ENCODE data around the gene SETBP1. TPM values are rescaled to one million over a fixed set of nuclear protein-coding genes. Genes with fewer than 3 reads are reported as not detected.

Gene SETBP1
- total RNA-seq, 1 experiment from 2014 or later: 14.0 TPM

DNA sequence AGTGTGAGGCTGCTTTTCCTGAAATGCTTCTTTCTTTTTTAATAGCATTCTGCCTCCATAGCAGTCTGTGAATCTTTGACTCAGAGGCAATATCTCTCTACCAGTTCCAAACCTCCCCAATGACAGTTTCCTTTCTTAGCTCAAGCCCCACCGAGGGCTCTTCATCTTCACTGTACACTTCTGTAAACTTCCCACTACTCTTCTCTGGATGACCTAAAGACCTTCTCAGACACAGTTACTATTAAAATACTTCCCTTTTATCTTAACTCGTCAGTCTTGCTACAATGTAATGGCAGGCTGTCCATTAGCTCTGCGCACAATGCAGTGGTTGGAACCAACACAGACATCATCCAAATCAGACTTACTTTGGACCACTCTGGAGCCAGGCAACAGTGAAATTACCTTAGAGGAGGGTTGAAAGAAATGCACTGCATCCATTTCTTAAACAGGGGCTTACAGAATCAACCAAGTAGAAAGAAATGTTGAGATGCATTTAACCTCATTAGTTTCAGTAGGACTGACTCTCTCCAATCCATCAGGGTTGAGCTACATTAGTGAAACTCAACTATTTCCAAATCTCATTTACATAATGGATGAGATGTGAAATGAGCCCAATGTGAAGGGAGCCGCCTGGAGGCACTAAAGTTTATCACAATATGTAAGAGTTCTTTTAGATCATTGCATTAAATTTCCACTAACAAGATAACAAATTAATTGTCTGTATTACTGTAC lies 343.8 kb downstream of the SETBP1 start:
- BruUV-seq (replicated peaks): no TSS peak
- POLR2A ChIA-PET (ENCODE audit: low non-redundant PET): no interaction called here
- intact Hi-C loops (cut with micrococcal nuclease; ENCODE audit: unreplicated experiment): loop anchor here (5.0 kb wide), 1 partner anchor 342 kb away; the partner anchor contains the start of gene SETBP1

DNA sequence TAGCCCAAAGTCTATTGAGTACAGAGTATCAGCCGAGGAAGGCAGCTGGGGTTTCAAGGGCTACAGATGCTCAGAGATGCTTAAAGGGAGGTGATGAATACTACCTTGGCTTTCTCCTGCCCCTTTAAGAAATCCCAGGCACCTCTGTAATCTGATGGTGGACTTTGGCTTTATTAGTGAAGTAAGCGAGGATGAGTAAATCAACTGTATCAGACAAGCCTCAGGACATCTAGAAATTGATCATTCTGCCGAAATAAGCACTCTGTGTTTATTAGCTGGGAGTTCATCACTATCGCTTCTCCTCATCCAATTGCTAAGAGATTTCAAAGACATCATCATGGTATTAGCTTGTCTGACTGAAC lies 344.4 kb downstream of the SETBP1 start:
- no TSS peak for BruUV-seq (replicated peaks)
- POLR2A ChIA-PET (ENCODE audit: low non-redundant PET): no interaction called here

More for the DNA sequence above, 343.8 kb downstream of the SETBP1 start:
- Histone ChIP-seq H3K4me1 (ENCODE audit: insufficient read depth, low read length, poor library complexity, severe bottlenecking) (no peaks in the 10 kb centered on the region), H3K36me3 (ENCODE audit: insufficient read depth, low read length, poor library complexity, severe bottlenecking) (no peaks in the 10 kb centered on the region), H3K4me3 (ENCODE audit: low read depth, low read length, poor library complexity, severe bottlenecking) (no peak overlapping the region), H3K9me3 (ENCODE audit: low read depth, low read length, poor library complexity, severe bottlenecking) (no peaks in the 10 kb centered on the region), H3K27ac (ENCODE audit: low read depth, low read length, poor library complexity, severe bottlenecking) (no peak overlapping the region), H3K27me3 (replicated peaks; ENCODE audit: insufficient read depth, low read depth, low read length, poor library complexity) (no peaks in the 10 kb centered on the region)
- peak; percentile 14 for DNase-seq (ENCODE audit: low spot score)
- TF ChIP-seq, protein P1, sequence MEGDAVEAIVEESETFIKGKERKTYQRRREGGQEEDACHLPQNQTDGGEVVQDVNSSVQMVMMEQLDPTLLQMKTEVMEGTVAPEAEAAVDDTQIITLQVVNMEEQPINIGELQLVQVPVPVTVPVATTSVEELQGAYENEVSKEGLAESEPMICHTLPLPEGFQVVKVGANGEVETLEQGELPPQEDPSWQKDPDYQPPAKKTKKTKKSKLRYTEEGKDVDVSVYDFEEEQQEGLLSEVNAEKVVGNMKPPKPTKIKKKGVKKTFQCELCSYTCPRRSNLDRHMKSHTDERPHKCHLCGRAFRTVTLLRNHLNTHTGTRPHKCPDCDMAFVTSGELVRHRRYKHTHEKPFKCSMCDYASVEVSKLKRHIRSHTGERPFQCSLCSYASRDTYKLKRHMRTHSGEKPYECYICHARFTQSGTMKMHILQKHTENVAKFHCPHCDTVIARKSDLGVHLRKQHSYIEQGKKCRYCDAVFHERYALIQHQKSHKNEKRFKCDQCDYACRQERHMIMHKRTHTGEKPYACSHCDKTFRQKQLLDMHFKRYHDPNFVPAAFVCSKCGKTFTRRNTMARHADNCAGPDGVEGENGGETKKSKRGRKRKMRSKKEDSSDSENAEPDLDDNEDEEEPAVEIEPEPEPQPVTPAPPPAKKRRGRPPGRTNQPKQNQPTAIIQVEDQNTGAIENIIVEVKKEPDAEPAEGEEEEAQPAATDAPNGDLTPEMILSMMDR (conservative IDR thresholded peaks at IDR 0.05; ENCODE audit: low read depth, low read length): peak; percentile 37; the same call in 1 of the 2 replicates
- TF ChIP-seq EZH2 (IDR thresholded peaks at IDR 0.05; ENCODE audit: borderline replicate concordance, low read depth, low read length, poor library complexity, severe bottlenecking): no peak
- CTCF ChIA-PET: interaction anchor here (0.6 kb wide), 1 partner anchor 9 kb away, joined by 3 read pairs; no protein-coding TSS in a partner anchor

DNA sequence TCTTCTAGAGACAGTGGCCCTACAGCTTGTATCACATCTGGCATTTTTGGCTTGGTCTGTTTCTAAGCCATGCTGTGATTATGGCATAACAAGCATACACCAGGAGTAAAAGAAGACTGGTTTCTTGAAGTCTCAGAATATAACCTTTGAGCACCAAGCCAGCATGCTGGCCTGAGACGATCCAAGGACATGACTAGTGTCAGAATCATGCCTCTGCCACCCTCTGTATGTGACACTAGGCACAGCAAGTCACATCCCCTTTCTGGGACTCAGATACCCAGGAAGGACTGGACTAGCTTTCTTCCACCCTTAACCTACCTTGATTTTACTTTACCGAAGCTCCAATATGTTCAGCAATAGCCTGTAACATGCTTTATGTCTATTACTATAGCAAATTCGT lies 345.5 kb downstream of the SETBP1 start:
- Histone ChIP-seq H3K4me1 (ENCODE audit: insufficient read depth, low read length, poor library complexity, severe bottlenecking) (no peaks in the 10 kb centered on the region), H3K27me3 (replicated peaks; ENCODE audit: insufficient read depth, low read depth, low read length, poor library complexity) (no peaks in the 10 kb centered on the region), H3K27ac (ENCODE audit: low read depth, low read length, poor library complexity, severe bottlenecking) (no peak overlapping the region), H3K36me3 (ENCODE audit: insufficient read depth, low read length, poor library complexity, severe bottlenecking) (no peaks in the 10 kb centered on the region), H3K4me3 (ENCODE audit: low read depth, low read length, poor library complexity, severe bottlenecking) (no peak overlapping the region), H3K9me3 (ENCODE audit: low read depth, low read length, poor library complexity, severe bottlenecking) (no peaks in the 10 kb centered on the region)
- no TSS peak for BruUV-seq (replicated peaks)
- CTCF ChIA-PET: no interaction called here
- POLR2A ChIA-PET (ENCODE audit: low non-redundant PET): no interaction called here
- no peak for DNase-seq (ENCODE audit: low spot score)
- intact Hi-C loops (cut with micrococcal nuclease; ENCODE audit: unreplicated experiment): no loop called here
- no peak for TF ChIP-seq EZH2 (IDR thresholded peaks at IDR 0.05; ENCODE audit: borderline replicate concordance, low read depth, low read length, poor library complexity, severe bottlenecking)
- TF ChIP-seq, protein P1 (conservative IDR thresholded peaks at IDR 0.05; ENCODE audit: low read depth, low read length): no peak

More for the DNA sequence above, 344.4 kb downstream of the SETBP1 start:
- CTCF ChIA-PET: no interaction called here
- H3K9me3 ChIP-seq (ENCODE audit: low read depth, low read length, poor library complexity, severe bottlenecking): no peaks in the 10 kb centered on the region
- intact Hi-C loops (cut with micrococcal nuclease; ENCODE audit: unreplicated experiment): no loop called here
- H3K27me3 ChIP-seq (replicated peaks; ENCODE audit: insufficient read depth, low read depth, low read length, poor library complexity): no peaks in the 10 kb centered on the region
- no peaks in the 10 kb centered on the region for H3K36me3 ChIP-seq (ENCODE audit: insufficient read depth, low read length, poor library complexity, severe bottlenecking)
- no peak overlapping the region for H3K4me3 ChIP-seq (ENCODE audit: low read depth, low read length, poor library complexity, severe bottlenecking)
- no peak overlapping the region for H3K27ac ChIP-seq (ENCODE audit: low read depth, low read length, poor library complexity, severe bottlenecking)
- no peaks in the 10 kb centered on the region for H3K4me1 ChIP-seq (ENCODE audit: insufficient read depth, low read length, poor library complexity, severe bottlenecking)
- no peak for TF ChIP-seq EZH2 (IDR thresholded peaks at IDR 0.05; ENCODE audit: borderline replicate concordance, low read depth, low read length, poor library complexity, severe bottlenecking)
- TF ChIP-seq, protein P1 (conservative IDR thresholded peaks at IDR 0.05; ENCODE audit: low read depth, low read length): no peak
- DNase-seq (ENCODE audit: low spot score): no peak
